HK-2 (cell line): Measurements from ENCODE around the gene FOXO1.
"Not testable (repeated sequence)": the region's sequence is repeated elsewhere in the genome, so short reads cannot be mapped to it uniquely, and the experiment has no call there.

ENCODE experiments used
- DNase-seq: peaks from one replicate; pipeline ENCODE4 v3.0.0-alpha.2; 2018; ENCODE audit not compliant: unreplicated experiment

The FOXO1 gene

GRCh38 chr13:40666933-40667621 lies 636 bp upstream of the FOXO1 start:
- DNase-seq: no peak

DNA sequence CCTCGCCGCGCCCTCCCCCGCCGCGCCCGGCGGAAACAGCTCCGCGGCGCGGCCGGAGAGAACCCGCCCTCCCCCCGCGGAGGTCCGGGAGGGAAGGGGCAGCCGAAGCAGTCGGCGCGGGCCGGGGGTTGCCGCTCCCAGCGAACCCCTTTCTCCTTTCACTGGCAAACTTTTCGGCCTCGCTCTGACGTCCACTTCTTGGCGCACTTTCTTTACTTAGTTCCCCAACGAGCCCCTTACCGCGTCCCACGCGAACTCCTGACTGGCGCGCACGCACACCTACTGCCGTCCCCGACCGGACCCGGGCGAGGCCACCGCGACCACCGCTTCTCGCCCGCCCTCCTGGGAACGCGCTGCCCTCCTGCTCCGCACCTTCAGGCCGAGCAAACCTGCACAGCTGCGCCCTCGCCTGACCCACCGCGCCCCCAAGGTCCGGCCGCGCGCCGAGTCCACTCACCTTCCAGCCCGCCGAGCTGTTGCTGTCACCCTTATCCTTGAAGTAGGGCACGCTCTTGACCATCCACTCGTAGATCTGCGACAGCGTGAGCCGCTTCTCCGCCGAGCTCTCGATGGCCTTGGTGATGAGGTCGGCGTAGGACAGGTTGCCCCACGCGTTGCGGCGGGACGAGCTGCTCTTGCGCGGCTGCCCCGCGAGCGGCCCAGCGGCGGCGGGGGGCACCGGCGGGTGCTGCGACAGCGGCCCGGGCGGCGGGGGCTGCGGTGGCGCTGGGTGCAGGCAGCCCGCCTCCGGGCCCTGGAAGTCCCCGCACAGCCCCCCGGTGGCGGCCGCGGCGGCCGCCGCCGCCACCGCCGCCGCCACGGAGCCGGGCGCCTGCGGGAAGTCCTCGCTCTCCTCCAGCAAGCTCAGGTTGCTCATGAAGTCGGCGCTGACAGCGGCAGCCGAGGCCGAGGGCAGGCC lies 1.1 kb downstream of the FOXO1 start:
- DNase-seq: peak; percentile 15

DNA sequence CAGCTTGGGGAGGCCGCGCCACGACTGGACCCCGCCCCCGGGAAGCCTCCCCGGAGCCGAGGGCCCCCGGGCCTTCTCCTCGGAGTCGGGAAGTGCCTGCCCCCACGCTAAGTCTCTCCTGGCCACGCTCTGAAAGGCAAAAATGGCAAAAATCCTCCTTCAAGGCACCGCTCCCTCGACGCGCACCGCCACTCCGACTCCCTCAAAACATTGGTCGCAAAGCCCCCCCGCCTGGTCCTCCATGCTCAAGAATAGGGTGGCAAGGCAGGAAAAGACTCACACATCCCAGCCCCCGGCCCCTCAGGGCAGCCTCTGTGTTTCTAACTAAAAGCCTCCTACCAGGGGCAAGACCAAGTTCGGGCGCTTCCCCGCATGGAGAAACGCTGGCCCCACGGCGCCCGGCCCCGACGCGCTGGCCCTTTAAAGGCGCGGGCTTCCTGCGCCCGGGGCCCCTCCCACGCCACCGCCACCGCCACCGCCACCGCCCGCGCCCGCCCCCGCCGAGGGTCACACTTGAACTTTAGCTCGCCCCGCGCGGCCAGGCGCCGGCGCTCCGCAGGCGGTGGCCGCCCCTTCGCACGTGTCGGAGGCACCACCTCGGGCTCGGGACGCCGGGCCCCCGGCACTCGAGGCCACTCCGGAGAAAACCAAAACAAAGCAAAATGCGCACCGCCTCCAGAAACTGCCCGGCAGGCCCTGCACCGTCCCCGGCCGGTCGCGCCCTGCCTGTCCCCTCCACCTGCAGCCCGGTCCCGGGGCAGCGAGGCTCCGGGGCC lies 1.9 kb downstream of the FOXO1 start:
- peak; percentile 5 for DNase-seq

GRCh38 chr13:40664100-40664349 lies 2.4 kb downstream of the FOXO1 start:
- not testable (repeated sequence) for DNase-seq

DNA sequence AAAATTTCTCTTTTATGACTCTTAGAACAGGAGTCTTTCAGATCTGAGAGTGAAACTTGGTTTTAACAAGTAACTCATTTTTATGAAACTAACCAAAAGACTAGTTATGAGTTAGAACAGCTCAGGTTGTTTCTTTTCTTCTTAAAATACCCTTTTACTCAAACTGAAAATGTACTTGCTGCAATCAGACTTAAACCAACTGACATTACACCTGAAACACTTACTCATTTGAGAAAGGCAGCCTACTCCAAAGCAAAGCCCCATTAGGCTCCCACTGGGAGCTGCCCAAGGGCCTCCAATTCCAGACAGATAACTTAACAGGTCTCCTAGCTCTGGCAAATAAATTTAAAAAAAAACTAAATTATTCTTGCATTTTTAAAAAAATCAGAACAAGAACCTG lies 3.6 kb downstream of the FOXO1 start:
- no peak for DNase-seq

- no peak for DNase-seq
Measured at GRCh38 chr13:40661875-40662665, 4.4 kb downstream of the FOXO1 start.

DNA sequence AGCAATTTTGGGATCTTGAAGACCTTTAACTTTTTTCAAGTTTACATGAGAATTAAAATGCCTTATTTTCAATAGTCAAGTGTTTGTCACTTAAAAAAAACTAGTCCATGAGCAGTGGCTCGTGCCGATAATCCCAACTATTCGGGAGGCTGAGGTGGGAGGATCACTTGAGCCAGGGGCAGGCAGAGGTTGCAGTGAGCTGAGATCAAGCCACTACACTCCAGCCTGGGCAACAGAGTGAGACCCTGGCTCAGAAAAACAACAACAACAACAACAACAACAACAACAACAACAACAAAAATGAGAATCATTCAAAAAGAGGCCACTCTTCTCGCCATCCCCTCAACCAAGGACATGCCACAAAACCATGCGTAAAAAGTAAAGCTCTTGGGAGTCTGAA lies 5.7 kb downstream of the FOXO1 start:
- DNase-seq: no peak

- no peak for DNase-seq
Measured at GRCh38 chr13:40660141-40660664, 6.2 kb downstream of the FOXO1 start.

DNA sequence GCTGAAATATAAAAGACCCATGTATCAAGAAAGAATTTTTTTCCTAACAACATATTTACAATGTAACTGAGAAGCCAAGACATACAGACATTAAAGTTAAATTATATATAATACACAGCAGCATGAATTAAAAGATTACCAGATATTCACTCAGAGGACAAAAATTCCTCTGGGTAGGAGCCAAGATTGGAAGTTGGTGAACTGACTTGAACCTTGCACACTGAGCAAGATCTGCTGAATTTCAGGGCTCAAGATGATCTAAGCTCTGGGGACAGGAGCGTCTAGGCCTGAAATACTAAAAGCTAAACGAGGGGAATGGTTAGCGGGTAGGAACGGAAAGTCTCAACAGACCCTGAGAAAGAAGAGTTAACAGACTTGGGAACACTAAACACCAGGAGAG lies 8.5 kb downstream of the FOXO1 start:
- no peak for DNase-seq

DNA sequence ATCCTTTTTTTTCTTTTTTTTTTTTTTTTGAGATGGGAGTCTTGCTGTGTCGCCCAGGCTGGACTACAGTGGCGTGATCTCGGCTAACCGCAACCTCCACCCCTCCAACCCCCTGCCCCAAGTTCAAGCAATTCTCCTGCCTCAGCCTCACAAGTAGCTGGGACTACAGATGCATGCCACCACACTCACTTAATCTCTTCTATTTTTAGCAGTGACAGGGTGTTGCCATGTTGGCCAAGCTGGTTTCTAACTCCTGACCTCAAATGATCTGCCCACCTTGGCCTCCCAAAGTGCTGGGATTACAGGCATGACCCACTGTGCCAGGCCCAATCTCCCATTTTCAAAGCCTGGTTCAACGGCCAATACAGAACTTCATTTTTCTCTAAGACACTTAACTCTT lies 9.1 kb downstream of the FOXO1 start:
- DNase-seq: no peak

DNA sequence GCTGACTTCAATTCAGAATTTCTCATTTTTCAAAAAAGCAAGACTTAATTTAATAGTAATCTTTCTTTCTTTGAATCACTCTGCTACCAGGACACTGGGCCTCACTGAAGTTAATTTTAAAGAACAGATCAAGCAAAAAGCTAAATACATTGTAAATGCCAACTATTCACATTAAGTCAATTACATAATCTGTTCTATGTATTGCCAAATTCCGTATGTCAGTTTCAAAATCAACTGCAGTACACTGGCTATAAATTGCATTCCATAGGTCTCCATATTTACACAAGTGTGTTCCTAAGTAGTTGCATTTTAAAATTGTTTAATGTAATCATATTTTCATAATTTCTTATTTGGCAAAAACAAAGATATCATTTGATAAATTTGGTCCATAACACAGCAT lies 10.1 kb downstream of the FOXO1 start:
- no peak for DNase-seq

DNA sequence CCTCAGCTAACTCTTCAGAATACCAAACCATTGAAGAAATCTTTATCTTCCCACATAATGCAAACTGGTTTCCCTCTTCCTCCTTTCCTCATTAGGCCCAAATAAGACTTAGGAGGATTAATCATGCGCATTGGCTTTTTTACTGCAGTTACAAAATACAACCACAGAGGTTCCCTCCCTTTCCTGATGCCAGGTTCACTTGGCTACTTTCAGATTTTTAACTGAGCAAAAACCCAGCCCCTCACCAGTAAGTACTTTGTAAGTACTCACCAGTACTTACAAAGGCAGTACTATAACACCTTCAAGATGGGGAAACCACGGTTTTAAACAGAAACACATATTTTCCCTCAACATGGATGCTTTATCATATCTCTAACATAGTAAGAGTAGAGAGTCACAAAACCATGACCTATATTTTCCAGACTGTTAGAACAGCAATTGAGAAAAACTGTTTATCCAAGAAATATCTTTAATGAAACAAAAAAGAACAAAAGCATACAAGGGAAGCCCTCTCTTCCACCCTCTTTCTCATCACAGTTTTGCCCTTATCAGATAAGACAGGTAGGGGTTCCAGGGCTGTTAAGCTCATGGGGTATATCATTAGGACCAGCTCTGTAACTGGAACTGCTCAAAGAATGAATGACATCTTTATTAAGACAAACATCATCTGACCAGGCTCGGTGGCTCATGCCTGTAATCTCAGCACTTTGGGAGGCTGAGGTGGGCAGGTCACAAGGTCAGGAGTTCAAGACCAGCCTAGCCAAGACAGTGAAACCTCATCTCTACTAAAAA lies 12.7 kb downstream of the FOXO1 start:
- no peak for DNase-seq

- DNase-seq: no peak
Measured at GRCh38 chr13:40652588-40652940, 13.9 kb downstream of the FOXO1 start.

DNA sequence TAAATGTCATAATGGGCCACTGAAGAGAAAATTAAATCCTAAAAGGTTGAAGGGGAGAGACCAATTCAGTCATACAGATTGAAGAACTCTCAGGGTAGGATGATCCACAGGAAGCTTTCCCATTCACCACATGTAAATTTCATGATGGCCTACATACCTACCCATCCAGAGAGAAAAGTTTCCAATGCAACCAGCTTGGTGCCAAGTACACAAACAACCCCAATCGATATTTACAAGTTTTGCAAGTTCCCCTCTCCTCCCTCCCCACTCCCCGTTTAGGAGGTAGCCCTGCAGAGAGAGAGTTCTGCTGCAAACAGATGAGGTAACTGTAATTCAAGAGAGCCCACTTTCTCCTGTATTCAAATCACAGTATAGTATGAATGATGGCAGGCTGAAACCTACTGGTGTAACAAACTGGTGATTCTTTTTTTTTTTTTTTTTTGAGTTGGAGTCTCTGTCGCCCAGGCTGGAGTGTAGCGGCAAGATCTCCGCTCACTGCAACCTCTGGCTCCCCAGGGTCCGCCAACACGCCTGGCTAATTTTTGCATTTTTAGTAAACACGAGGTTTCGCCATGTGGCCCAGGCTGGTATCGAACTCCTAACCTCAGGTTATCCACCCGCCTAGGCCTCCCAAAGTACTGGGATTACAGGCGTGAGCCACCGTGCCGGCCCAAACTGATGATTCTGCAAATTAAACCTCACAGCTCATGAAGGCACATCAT lies 14.4 kb downstream of the FOXO1 start:
- no peak for DNase-seq

DNA sequence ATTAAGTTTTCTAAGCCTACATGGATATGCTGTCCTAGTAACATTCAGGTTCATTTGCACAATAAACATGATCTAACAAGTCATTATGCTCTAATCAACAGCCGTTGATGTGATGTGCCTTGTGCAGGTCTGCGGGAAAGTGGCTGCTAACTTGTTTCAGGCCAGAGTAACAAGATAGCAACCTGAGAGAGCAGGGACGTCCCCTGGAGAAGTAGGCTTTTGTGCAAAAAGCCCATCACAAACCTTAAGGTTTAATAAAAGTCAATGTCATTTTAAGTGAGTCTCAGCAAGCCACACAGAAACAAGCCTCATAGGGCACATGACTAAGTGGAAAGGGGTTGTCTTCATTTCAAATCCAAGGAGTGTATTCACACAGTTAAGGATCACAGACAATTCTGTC lies 17.6 kb downstream of the FOXO1 start:
- no peak for DNase-seq

GRCh38 chr13:40648040-40648439 lies 18.4 kb downstream of the FOXO1 start:
- DNase-seq: no peak

GRCh38 chr13:40644838-40645604 lies 21.4 kb downstream of the FOXO1 start:
- no peak for DNase-seq

GRCh38 chr13:40640845-40641458 lies 25.5 kb downstream of the FOXO1 start:
- DNase-seq: no peak

GRCh38 chr13:40640202-40640601 lies 26.2 kb downstream of the FOXO1 start:
- DNase-seq: no peak
